Measurements from ENCODE around the gene ELOVL6.

DNA sequence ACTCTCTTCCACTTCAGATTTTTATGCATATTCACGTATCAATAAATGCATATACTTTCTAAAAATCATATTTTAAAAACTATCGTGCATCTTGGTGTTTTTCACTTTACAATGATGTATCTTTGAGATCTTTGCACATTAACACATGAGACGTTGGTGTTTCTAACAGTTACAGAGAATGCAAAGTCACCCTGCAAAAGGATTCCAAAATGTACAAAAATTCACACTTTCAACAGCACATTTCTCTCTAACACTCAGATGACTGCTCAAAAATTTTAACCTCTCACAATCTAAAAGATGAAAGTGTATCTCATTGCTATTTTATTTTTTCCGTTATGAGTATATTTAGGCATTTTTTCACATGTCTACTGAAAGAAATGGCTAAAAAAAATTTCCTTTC is 38.9 kb downstream of the ELOVL6 start:
- TF ChIP-seq RFX5 (IDR thresholded peaks at IDR 0.05; ENCODE audit: low read depth, low read length) (no peak), CBX5 (IDR thresholded peaks at IDR 0.05; ENCODE audit: low read depth) (no peak), POLR2AphosphoS5 (IDR thresholded peaks at IDR 0.05; ENCODE audit: low read length) (no peak), HDAC2 (IDR thresholded peaks at IDR 0.05) (no peak), RCOR1 (conservative IDR thresholded peaks at IDR 0.05; ENCODE audit: low read depth, low read length) (no peak), DPF2 (IDR thresholded peaks at IDR 0.05) (no peak), SKIL (IDR thresholded peaks at IDR 0.05; ENCODE audit: low read depth, poor library complexity, severe bottlenecking) (no peak), POLR2A (IDR thresholded peaks at IDR 0.05; ENCODE audit: low read depth, low read length) (no peak)
- TF ChIP-seq, protein P1, sequence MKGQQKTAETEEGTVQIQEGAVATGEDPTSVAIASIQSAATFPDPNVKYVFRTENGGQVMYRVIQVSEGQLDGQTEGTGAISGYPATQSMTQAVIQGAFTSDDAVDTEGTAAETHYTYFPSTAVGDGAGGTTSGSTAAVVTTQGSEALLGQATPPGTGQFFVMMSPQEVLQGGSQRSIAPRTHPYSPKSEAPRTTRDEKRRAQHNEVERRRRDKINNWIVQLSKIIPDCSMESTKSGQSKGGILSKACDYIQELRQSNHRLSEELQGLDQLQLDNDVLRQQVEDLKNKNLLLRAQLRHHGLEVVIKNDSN (IDR thresholded peaks at IDR 0.05; ENCODE audit: borderline replicate concordance, extremely low read length, insufficient read depth, low read depth, low read length), result no peak
